Sigmoid colon (tissue), 4 donors: ENCODE data around the gene DPY19L3.

Experiments used
- CTCF ChIP-seq, 4 experiments: fragments of 450-650 bp in 3 of 4; fragments of 200-600 bp in 1 of 4; IDR thresholded peaks; one replicate each; pipeline ENCODE4 v1.5.1; 2016 to 2019; ENCODE audit warnings: antibody characterized with exemption in 4 of 4, mild to moderate bottlenecking in 3 of 4, moderate library complexity in 2 of 4
- EP300 ChIP-seq, 4 donors: sonication (generic); formaldehyde crosslinking; IDR thresholded peaks; one replicate each; pipeline ENCODE4 v1.6.1; 2017; ENCODE audit warnings: antibody characterized with exemption in 4 of 4
- POLR2A ChIP-seq, 2 donors: fragments of 450-650 bp; IDR thresholded peaks; one replicate each; pipeline ENCODE4 v1.6.1; 2016; ENCODE audit warnings: antibody characterized with exemption in 2 of 2, mild to moderate bottlenecking in 2 of 2, moderate library complexity in 2 of 2
- POLR2AphosphoS5 ChIP-seq, 4 donors: sonication (generic); formaldehyde crosslinking; IDR thresholded peaks; one replicate each; pipeline ENCODE4 v1.6.1; 2017; ENCODE audit warnings: antibody characterized with exemption in 4 of 4

- TF ChIP-seq EP300 (IDR thresholded peaks at IDR 0.05), result no peak
- TF ChIP-seq CTCF (IDR thresholded peaks at IDR 0.05), result no peak
- no peak for TF ChIP-seq POLR2A (IDR thresholded peaks at IDR 0.05)
- no peak for TF ChIP-seq POLR2AphosphoS5 (IDR thresholded peaks at IDR 0.05)
Observed at GRCh38 chr19:32404933-32405430, 588 bp upstream of the DPY19L3 start.
